Endodermal cell (in vitro differentiated cells): ENCODE results near the gene CCDC61. TPM values are rescaled to one million over a fixed set of nuclear protein-coding genes. Genes with fewer than 3 reads are reported as not detected.

Experiments used
- DNase-seq: peaks from one replicate; pipeline ENCODE4 v3.0.0-alpha.2; 2017
- H3K27ac ChIP-seq: 2 replicates; pipeline ENCODE4 v1.5.1; 2013; ENCODE audit warnings: mild to moderate bottlenecking, low read depth, low read length, moderate library complexity
- H3K27me3 ChIP-seq: 2 replicates; pipeline ENCODE4 v1.6.1; 2013; ENCODE audit warnings: mild to moderate bottlenecking, low read length, moderate library complexity; ENCODE audit not compliant: insufficient read depth, control insufficient read depth, poor library complexity, severe bottlenecking
- H3K36me3 ChIP-seq: 2 replicates; pipeline ENCODE4 v1.7.0; 2013; ENCODE audit warnings: mild to moderate bottlenecking, low read length, moderate library complexity; ENCODE audit not compliant: control insufficient read depth, insufficient read depth
- H3K4me1 ChIP-seq: one replicate; pipeline ENCODE4 v1.7.0; 2013; ENCODE audit warnings: low read length; ENCODE audit not compliant: control insufficient read depth, insufficient read depth
- H3K4me3 ChIP-seq: 2 replicates; pipeline ENCODE4 v1.5.1; 2013; ENCODE audit warnings: mild to moderate bottlenecking, low read length, moderate library complexity
- H3K9ac ChIP-seq: 2 replicates; pipeline ENCODE4 v1.6.1; 2013; ENCODE audit warnings: mild to moderate bottlenecking, low read length, moderate library complexity; ENCODE audit not compliant: poor library complexity, severe bottlenecking; ENCODE audit errors: extremely low read depth
- H3K9me3 ChIP-seq: 2 replicates; pipeline ENCODE4 v1.6.1; 2013; ENCODE audit warnings: mild to moderate bottlenecking, low read length, moderate library complexity; ENCODE audit not compliant: control insufficient read depth
- H3K27ac Mint-ChIP-seq: 2 replicates; pipeline ENCODE4 v1.8.0; 2020; ENCODE audit warnings: mixed read lengths
- H3K27me3 Mint-ChIP-seq: 2 replicates; pipeline ENCODE4 v1.8.0; 2021; ENCODE audit warnings: mild to moderate bottlenecking, mixed read lengths; ENCODE audit not compliant: insufficient read depth
- H3K36me3 Mint-ChIP-seq: 2 replicates; pipeline ENCODE4 v1.8.0; 2020; ENCODE audit warnings: low read depth, mixed read lengths
- H3K4me1 Mint-ChIP-seq: 2 replicates; pipeline ENCODE4 v1.8.0; 2020; ENCODE audit warnings: mixed read lengths
- H3K4me3 Mint-ChIP-seq: 2 replicates; pipeline ENCODE4 v1.8.0; 2020; ENCODE audit warnings: mild to moderate bottlenecking, moderate library complexity, mixed read lengths
- H3K9me3 Mint-ChIP-seq: 2 replicates; pipeline ENCODE4 v1.8.0; 2020; ENCODE audit warnings: mild to moderate bottlenecking, mixed read lengths
- WGBS, 2 experiments: methylation state at CpG; one replicate each; pipeline versions ENCODE4 v1.1.5 to v1.1.7; 2013; ENCODE audit warnings: missing lambda C conversion rate in 2 of 2, mixed read lengths in 1 of 2; ENCODE audit not compliant: insufficient coverage in 1 of 2, insufficient read length in 1 of 2; 5-methylcytosine and 5-hydroxymethylcytosine counted together
- total RNA-seq, 2 donors: library from RNA; stranded (reverse); fragmentation: NEBNext Ultra II Directional in 1 of 2; extraction: Animal tissue kit (Norgen Biotek cat#: 25700) in 1 of 2; gene quantifications; 2 replicates in 1 of 2; 3 replicates in 1 of 2; pipeline ENCODE4 v1.2.1, GENCODE V29; 2021
- TF ChIP-seq, protein P1 (sequence below): fragments of 200-600 bp; sonication (generic); conservative IDR thresholded peaks from 2 replicates; pipeline ENCODE4 v1.5.0; 2021; ENCODE audit warnings: antibody characterized with exemption, mild to moderate bottlenecking

The CCDC61 gene
- total RNA-seq, 2 donors from 2014 or later = 23.2 to 23.6 TPM

DNA sequence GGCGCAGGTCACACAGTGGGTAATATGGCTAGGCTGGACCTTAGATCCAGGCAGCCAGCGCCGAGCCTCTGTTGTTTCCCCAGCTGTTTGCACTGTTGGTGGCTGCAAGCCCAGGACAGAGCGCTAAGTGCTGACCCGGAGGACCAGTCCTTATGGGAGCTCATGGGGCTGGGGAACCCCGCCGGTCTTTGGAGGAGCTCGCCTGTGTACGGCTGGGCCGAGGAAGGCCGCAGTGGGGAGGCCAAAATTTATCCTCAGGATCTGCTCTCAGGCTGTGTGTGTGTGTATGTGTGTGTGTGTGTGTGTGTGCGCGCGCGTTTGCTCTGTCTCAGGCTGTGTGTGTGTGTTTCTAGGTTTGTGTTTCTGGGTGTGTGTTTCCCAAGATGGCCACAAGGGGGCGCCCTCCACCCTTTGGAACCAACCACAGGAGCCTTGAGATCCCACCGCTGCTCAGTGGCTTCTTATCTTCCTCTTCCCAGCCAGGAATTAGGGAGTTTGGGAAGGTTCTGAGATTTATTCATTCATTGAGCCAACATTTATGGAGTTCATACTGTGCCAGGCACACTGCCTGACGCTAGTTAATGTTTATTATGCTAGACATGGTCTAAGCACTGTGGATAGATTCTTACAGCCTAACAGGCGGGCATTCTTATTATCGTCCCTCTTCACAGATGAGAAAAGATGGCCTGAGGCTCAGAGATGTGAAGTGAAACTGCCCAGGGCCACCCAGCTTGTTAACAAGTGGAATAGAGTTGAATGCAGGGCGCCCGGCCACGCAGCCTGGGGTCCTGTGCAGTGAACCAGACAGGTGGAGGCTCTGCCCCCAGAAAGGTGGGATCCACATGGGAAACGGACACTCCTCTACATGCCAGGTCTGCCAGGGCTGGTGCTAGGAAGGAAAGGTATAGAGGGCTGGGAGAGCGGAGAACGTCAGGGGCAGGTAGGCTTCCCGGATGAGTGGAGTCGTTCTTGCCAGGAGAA lies 14.6 kb downstream of the CCDC61 start:
- H3K4me1 Mint-ChIP-seq = peaks cover 10% of the 10 kb centered on the region
- DNase-seq = peak; percentile 95
- H3K9me3 ChIP-seq = no peaks in the 10 kb centered on the region
- 62 to 81% methylated on average over 16 to 27 of the region's 28 CpGs for WGBS, 2 experiments
- H3K27me3 Mint-ChIP-seq = peaks cover 23% of the 10 kb centered on the region
- peaks cover 16% of the 10 kb centered on the region for H3K36me3 ChIP-seq
- H3K27ac ChIP-seq = no peak overlapping the region
- no peak overlapping the region for H3K4me3 Mint-ChIP-seq
- no peaks in the 10 kb centered on the region for H3K4me1 ChIP-seq
- H3K4me3 ChIP-seq = no peak overlapping the region
- no peak overlapping the region for H3K27ac Mint-ChIP-seq
- TF ChIP-seq, protein P1, sequence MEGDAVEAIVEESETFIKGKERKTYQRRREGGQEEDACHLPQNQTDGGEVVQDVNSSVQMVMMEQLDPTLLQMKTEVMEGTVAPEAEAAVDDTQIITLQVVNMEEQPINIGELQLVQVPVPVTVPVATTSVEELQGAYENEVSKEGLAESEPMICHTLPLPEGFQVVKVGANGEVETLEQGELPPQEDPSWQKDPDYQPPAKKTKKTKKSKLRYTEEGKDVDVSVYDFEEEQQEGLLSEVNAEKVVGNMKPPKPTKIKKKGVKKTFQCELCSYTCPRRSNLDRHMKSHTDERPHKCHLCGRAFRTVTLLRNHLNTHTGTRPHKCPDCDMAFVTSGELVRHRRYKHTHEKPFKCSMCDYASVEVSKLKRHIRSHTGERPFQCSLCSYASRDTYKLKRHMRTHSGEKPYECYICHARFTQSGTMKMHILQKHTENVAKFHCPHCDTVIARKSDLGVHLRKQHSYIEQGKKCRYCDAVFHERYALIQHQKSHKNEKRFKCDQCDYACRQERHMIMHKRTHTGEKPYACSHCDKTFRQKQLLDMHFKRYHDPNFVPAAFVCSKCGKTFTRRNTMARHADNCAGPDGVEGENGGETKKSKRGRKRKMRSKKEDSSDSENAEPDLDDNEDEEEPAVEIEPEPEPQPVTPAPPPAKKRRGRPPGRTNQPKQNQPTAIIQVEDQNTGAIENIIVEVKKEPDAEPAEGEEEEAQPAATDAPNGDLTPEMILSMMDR = peak; percentile 90
- H3K27me3 ChIP-seq = peaks cover 21% of the 10 kb centered on the region
- no peak overlapping the region for H3K9ac ChIP-seq
- H3K9me3 Mint-ChIP-seq = no peaks in the 10 kb centered on the region
- peaks cover 35% of the 10 kb centered on the region for H3K36me3 Mint-ChIP-seq

DNA sequence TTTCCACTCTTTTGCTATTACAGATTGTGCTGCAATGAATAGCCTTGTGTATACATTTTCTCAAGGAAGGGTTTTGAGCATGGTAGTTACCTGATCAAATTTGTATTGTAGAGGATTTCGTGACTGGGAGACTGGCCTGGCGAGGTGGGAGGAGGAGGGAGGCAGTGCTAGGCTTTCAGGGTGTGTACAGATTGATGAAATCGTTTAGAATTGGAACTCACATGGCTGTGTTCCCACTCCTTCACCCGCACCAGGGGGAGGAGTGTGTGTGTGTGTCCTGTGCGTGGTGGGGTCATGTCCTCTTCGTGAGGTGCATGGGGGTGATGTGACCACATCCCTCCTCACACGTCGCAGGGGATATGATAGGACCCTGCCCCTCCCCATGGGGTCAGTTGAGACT lies 19.3 kb downstream of the CCDC61 start:
- Mint-ChIP-seq H3K36me3 (peaks cover 14% of the 10 kb centered on the region), H3K9me3 (no peaks in the 10 kb centered on the region), H3K4me3 (peak overlapping the region; percentile 44), H3K27ac (no peak overlapping the region), H3K4me1 (peaks cover 16% of the 10 kb centered on the region), H3K27me3 (peaks cover 38% of the 10 kb centered on the region)
- no peak overlapping the region for H3K27ac ChIP-seq
- peak overlapping the region; percentile 54 for H3K4me3 ChIP-seq
- TF ChIP-seq, protein P1 = no peak
- H3K4me1 ChIP-seq = no peaks in the 10 kb centered on the region
- no peak for DNase-seq
- H3K27me3 ChIP-seq = peaks cover 38% of the 10 kb centered on the region
- WGBS, 2 experiments = 57 to 72% methylated on average over 3 to 8 of the region's 8 CpGs
- H3K36me3 ChIP-seq = peaks cover 4% of the 10 kb centered on the region
- H3K9ac ChIP-seq = no peak overlapping the region
- H3K9me3 ChIP-seq = no peaks in the 10 kb centered on the region

DNA sequence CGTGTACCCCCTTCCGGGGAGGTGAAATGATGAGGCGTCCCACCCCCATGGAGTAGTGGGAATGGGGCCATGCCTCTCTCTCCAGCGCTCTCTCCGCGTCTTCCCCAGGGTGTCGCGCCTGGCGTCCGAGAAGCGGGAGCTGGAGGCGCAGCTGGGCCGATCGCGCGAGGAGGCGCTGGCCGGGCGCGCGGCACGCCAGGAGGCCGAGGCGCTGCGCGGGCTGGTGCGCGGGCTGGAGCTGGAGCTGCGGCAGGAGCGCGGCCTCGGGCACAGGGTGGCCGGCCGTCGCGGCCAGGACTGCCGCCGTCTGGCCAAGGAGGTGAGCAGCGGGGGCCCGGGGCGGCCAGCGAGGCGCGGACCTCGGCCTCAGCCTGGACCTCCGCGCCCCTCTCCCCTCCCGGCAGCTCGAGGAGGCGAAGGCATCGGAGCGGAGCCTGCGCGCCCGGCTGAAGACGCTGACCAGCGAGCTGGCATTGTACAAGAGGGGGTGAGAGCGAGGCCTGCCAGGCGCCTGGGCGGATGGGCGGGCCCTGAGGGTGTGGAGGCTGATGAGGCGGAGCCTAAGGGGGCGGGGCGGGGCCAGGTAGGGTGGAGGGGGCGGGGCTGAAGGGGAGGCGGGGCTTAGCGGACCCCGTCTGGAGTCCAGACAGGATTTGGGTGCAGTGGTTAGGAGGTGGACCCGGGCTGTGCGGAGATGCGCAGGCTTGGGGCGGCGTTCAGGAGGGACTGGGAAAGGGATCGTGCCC lies 19.8 kb downstream of the CCDC61 start:
- no peaks in the 10 kb centered on the region for H3K4me1 ChIP-seq
- H3K36me3 Mint-ChIP-seq = peaks cover 11% of the 10 kb centered on the region
- H3K4me3 Mint-ChIP-seq = peak overlapping the region; percentile 48
- H3K9ac ChIP-seq = no peak overlapping the region
- H3K9me3 Mint-ChIP-seq = no peaks in the 10 kb centered on the region
- H3K36me3 ChIP-seq = peaks cover 4% of the 10 kb centered on the region
- H3K27me3 Mint-ChIP-seq = peaks cover 38% of the 10 kb centered on the region
- H3K4me1 Mint-ChIP-seq = peaks cover 11% of the 10 kb centered on the region
- peak; percentile 97 for DNase-seq
- peaks cover 38% of the 10 kb centered on the region for H3K27me3 ChIP-seq
- 0 to 4% methylated on average over 6 to 73 of the region's 74 CpGs for WGBS, 2 experiments
- H3K27ac ChIP-seq = no peak overlapping the region
- H3K9me3 ChIP-seq = no peaks in the 10 kb centered on the region
- no peak overlapping the region for H3K27ac Mint-ChIP-seq
- peak overlapping the region; percentile 54 for H3K4me3 ChIP-seq
- TF ChIP-seq, protein P1 = no peak
